ENCODE results near the gene MYO16.

Gene MYO16

GRCh38 chr13:109012115-109012514 lies 382.7 kb downstream of the MYO16 start:
- Histone ChIP-seq H3K4me1 (ENCODE audit: control insufficient read depth, insufficient read depth, low read length) (no peaks in the 10 kb centered on the region), H3K9me3 (ENCODE audit: control insufficient read depth, insufficient read depth, low read depth, low read length) (no peaks in the 10 kb centered on the region), H3K36me3 (ENCODE audit: control insufficient read depth in 2 of 2, insufficient read depth in 1 of 2, low read length in 2 of 2) (no peaks in the 10 kb centered on the region), H3K4me3 (ENCODE audit: low read depth, low read length) (no peak overlapping the region), H3K27ac (ENCODE audit: extremely low read depth, low read depth, low read length) (no peak overlapping the region)
- CTCF ChIA-PET, result no interaction called here
- POLR2A ChIA-PET, result no interaction called here
- TF ChIP-seq ZNF624 (tag by site-specific recombination; IDR thresholded peaks at IDR 0.05) (no peak), ZNF404 (tag by site-specific recombination; IDR thresholded peaks at IDR 0.05) (no peak), ZNF416 (tag by site-specific recombination; IDR thresholded peaks at IDR 0.05) (no peak), ZNF335 (tag by site-specific recombination; conservative IDR thresholded peaks at IDR 0.05) (no peak), ZNF514 (tag by site-specific recombination; IDR thresholded peaks at IDR 0.05) (no peak), ZNF610 (tag by site-specific recombination; IDR thresholded peaks at IDR 0.05; ENCODE audit: borderline replicate concordance) (no peak), ZNF19 (tag by site-specific recombination; IDR thresholded peaks at IDR 0.05; ENCODE audit: low read depth) (no peak), ZNF529 (tag by site-specific recombination; IDR thresholded peaks at IDR 0.05; ENCODE audit: insufficient replicate concordance) (no peak), ZNF132 (tag by site-specific recombination; IDR thresholded peaks at IDR 0.05; ENCODE audit: borderline replicate concordance) (no peak), ZNF350 (tag by site-specific recombination; IDR thresholded peaks at IDR 0.05) (no peak), ZBTB48 (tag by site-specific recombination; IDR thresholded peaks at IDR 0.05) (no peak), ZNF169 (tag by site-specific recombination; IDR thresholded peaks at IDR 0.05) (no peak), GLIS2 (tag by site-specific recombination; IDR thresholded peaks at IDR 0.05) (no peak), ZNF658 (tag by site-specific recombination; IDR thresholded peaks at IDR 0.05) (no peak), ZNF830 (tag by site-specific recombination; IDR thresholded peaks at IDR 0.05; ENCODE audit: low read depth) (no peak), ZNF560 (tag by site-specific recombination; IDR thresholded peaks at IDR 0.05; ENCODE audit: borderline replicate concordance) (no peak), ZNF792 (tag by site-specific recombination; IDR thresholded peaks at IDR 0.05) (no peak), ZNF423 (tag by site-specific recombination; IDR thresholded peaks at IDR 0.05) (no peak)
- TF ChIP-seq, protein P1, sequence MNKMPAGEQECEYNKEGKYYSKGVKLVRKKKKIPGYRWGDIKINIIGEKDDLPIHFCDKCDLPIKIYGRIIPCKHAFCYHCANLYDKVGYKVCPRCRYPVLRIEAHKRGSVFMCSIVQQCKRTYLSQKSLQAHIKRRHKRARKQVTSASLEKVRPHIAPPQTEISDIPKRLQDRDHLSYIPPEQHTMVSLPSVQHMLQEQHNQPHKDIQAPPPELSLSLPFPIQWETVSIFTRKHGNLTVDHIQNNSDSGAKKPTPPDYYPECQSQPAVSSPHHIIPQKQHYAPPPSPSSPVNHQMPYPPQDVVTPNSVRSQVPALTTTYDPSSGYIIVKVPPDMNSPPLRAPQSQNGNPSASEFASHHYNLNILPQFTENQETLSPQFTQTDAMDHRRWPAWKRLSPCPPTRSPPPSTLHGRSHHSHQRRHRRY (tag by site-specific recombination; IDR thresholded peaks at IDR 0.05), result no peak
- TF ChIP-seq, protein P2, sequence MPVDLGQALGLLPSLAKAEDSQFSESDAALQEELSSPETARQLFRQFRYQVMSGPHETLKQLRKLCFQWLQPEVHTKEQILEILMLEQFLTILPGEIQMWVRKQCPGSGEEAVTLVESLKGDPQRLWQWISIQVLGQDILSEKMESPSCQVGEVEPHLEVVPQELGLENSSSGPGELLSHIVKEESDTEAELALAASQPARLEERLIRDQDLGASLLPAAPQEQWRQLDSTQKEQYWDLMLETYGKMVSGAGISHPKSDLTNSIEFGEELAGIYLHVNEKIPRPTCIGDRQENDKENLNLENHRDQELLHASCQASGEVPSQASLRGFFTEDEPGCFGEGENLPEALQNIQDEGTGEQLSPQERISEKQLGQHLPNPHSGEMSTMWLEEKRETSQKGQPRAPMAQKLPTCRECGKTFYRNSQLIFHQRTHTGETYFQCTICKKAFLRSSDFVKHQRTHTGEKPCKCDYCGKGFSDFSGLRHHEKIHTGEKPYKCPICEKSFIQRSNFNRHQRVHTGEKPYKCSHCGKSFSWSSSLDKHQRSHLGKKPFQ (tag by site-specific recombination; IDR thresholded peaks at IDR 0.05), result no peak

DNA sequence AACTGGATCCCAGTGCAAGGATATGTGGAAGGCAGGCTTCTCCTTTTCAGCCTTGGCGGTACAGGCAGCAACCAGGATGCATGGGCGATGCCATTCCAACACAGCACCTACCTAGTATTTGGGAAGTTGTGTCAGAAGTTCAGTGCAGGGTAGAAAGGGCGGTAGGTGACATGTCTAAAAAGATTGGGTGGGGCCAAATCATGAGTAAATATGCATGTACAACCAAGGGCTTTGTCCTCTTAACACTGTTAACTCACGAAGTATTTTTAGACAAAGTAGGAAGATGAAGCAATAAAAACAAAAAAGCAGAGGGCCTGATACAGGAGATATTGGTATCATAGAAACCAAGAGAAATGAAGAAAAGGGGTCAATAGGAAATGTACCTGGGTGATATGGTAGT lies 392.1 kb downstream of the MYO16 start:
- H3K36me3 ChIP-seq (ENCODE audit: control insufficient read depth in 2 of 2, insufficient read depth in 1 of 2, low read length in 2 of 2), result no peaks in the 10 kb centered on the region
- TF ChIP-seq ZSCAN23 (tag by site-specific recombination; IDR thresholded peaks at IDR 0.05) (no peak), BCL11B (tag by site-specific recombination; IDR thresholded peaks at IDR 0.05; ENCODE audit: low read depth) (no peak), ZNF416 (tag by site-specific recombination; IDR thresholded peaks at IDR 0.05) (no peak), AEBP2 (tag by site-specific recombination; IDR thresholded peaks at IDR 0.05; ENCODE audit: borderline replicate concordance) (no peak), ZNF24 (tag by site-specific recombination; IDR thresholded peaks at IDR 0.05) (no peak), ZNF280C (tag by site-specific recombination; IDR thresholded peaks at IDR 0.05) (no peak), ZNF324 (tag by site-specific recombination; IDR thresholded peaks at IDR 0.05) (no peak), ZNF48 (tag by site-specific recombination; IDR thresholded peaks at IDR 0.05) (no peak)
- no peak overlapping the region for H3K4me3 ChIP-seq (ENCODE audit: low read depth, low read length)
- CTCF ChIA-PET, result no interaction called here
- POLR2A ChIA-PET, result no interaction called here
- H3K27ac ChIP-seq (ENCODE audit: extremely low read depth, low read depth, low read length), result no peak overlapping the region
- no peaks in the 10 kb centered on the region for H3K4me1 ChIP-seq (ENCODE audit: control insufficient read depth, insufficient read depth, low read length)
- H3K9me3 ChIP-seq (ENCODE audit: control insufficient read depth, insufficient read depth, low read depth, low read length), result no peaks in the 10 kb centered on the region

Data from HEK293 (cell line).